ENCODE measurements around the gene ZNF608.
A peak's percentile ranks its signal among the peaks of the same experiment; 100 is the strongest.

ZNF608 gene

DNA sequence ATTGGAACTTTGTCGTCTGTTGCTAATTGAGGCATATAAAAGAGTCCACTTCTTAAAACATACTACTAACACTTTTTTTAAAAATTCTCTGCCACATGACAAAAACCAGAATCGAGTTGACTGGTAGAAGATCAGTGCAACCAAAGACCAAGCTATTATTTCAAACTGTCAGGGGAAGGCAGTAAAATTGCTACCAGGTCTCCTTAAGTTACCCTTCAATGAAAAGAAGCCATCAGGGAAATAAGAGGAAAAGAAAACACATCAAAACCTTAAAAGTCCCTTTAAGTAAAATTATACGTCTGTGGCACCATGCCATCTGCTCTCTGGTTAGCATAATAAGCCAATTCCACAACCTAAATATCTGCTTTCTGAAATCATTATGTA lies 9.6 kb downstream of the ZNF608 start:
- DNase-seq (ENCODE audit: low read depth): no peak

DNA sequence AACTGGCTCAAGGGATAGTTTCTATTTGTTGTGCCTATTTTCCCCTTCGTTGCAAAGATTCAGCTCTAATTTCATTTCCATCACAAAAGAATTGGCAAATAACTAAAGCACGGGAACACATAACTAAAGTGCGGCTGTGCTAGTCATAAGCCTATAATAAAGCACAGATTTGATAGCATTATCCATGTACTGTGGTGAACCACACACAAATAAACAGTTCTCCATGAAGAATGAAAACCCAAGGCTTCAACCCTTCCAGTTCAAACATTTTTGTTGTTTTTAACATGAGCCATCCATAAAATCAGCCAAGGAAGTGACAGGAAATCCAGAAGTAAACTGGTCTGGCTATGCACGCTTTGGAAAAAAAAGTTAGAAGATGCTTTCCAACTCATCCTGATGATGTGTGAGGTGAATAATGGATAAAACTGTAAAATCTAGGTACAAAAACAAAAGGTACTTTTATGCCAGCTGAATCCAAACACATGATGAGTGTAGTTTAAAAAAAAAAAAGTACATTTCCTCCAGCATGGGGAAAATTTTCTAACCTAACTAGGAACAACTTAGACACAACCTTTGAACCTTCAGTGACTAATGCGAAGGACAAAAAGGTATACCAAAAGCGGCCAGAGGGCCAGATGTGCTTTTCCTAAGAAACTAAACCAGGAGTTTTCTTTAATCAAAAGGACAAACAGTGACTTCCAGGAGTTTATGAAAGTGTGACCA lies 10.2 kb downstream of the ZNF608 start:
- DNase-seq (ENCODE audit: low read depth): peak; percentile 81

DNA sequence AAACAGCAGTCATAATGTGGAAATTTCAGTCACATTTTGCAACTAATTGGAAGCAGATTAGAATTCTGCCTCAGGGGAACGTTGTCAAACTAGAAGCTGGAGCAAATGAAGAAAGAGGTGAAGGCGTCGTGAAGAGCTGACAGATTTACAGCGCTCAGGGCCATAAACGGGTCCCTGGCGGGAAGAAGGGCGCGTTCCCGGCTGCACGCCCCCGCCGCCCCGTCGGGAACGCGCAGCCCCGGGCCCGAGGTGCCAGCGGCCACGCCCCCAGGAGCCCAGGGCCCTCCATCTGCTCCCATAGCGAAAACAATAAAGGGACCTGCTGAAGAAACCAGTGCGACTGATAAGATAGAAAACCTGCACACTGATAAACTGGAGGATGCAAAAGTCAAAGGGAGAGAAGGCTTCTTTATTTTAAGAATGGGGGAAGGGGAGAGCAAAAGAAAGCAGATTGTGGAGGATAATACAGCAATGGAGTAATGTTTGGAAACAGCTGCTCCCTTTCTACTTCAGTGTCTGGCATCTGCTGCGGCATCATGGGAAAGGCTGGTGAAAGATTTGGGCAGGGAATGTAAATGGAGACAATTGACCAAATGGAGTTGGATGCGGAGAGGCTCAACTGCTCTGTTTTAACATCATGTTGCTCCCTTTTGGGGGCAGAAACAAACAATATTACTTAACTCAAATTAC lies 11.1 kb downstream of the ZNF608 start:
- DNase-seq (ENCODE audit: low read depth): peak; percentile 70

DNA sequence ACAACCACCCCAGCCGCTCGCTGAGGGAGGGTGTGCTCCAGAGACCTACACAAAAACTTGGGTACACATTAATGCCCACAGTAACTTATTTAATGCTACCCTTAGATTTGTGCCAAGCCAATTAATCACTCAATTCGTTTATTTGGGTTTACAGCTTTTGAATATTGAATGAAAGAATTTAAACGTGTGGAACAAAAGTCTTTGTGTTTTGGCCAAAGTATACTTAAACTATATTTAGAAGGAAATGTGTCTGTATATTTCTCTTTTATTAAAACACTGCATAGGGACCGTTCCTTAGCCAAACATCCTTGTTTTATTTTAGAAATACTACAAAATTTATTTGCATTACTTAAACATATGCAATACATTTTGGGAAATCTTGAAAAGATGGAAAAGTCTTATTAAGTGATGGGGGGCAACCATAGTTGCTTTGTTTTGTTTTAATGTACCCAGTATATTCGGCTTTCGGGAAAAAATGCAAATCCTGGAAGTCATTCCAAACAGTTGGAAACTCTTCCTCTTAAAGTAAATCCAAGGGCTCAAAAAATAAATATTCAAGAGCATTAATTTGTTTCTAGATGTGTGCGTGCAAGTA lies 11.8 kb downstream of the ZNF608 start:
- no peak for DNase-seq (ENCODE audit: low read depth)

- no peak for DNase-seq (ENCODE audit: low read depth)
Measured at GRCh38 chr5:124733329-124733650, 13.1 kb downstream of the ZNF608 start.

GRCh38 chr5:124732428-124733328 lies 13.8 kb downstream of the ZNF608 start:
- DNase-seq (ENCODE audit: low read depth): no peak

DNA sequence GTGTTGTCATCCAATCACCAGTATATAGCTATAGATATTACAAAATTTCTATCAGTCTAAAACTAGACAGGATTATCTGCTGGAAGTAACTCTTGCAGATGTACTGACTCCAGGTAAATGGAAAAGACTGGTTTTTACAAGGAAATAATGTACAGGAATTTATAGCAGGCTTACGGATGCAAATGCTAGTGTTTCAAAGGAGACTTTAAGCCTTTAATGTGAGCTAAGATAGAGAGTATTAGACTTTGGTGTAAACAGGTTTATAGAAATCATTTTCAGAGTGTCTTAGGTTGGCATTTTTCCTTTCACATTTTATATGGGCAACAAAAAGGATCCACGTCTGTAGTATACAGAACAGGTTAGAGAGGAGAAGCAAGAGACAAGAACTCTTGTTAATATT lies 16.1 kb downstream of the ZNF608 start:
- DNase-seq (ENCODE audit: low read depth): no peak

GRCh38 chr5:124729720-124730359 lies 16.6 kb downstream of the ZNF608 start:
- no peak for DNase-seq (ENCODE audit: low read depth)

DNA sequence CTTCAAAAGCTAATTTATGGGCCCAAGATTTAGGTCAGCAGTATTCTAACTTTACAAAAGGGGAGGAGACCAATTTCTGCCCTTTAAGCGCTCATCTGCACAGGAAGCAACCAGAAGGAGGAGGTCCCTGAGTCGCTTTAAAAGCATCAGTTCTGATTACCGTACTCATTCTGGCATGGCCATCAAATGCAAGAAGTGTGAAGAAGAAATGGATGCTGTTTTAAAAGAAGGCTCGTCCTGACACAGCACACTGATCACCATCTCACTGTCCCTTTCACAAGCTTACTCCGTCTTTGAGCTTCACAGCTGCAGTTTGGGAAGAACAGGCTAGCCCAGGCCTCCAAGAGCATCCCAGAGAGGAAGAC lies 17.5 kb downstream of the ZNF608 start:
- DNase-seq (ENCODE audit: low read depth): no peak

DNA sequence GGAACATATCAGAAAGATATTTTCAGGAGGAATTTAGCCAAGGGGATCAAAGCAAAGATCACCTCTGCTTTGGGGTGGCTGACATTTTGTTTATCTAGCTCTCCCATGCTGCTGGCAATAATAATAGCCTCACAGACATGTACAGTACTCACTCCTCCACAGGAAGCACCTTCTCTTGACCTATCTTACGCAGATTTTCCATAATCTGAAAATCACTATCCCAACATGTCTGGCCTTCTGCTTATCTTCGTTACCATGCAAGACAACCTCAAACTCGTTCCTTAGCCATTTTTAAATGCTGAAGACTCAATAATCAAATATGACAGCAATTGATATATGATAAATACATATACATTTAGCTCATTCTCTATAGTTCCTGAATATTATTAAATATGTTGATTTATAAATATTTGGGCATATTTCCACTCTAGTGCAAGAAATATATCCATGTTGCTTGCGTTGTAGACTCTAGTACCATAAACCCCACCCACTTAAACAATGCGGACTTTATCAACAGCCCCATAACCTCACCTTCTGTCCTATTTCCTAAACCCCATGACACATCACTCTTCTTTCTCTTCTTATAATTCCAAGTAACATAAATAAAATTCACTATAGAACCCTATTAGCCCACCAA lies 18.0 kb downstream of the ZNF608 start:
- no peak for DNase-seq (ENCODE audit: low read depth)

DNA sequence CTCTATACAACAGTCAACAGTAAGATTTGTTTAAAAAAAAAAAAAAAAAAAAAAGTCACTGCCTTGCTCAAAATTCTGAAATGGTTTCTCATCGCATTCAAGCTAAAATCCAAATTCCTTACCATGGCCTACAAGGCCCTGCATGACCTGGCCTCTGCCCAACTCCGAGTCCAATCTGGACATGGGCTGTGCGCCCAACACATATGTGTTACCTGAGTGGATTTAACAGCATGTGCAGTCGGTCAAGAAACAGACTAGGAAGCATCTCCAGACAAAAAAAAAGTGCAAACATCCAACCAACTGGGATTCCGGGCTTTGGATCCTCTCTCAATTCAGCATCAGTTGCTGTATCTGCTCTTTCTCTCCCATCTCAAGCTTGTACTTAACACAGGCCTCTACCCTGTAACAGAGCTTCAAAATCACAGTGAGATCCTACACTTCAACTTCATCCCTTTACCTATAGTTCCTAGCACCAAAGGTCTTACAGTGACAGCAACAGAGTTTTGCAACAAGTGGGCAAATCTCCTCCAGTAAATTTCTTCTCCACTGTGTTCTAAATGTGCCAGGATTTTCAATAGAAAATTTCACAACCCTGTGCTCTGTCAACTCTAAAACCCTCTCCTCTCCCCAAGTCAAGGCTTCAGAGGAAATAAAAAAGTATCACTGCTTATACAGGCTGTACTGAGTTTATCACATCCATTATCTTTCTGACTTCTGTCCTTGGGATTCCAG lies 19.6 kb downstream of the ZNF608 start:
- DNase-seq (ENCODE audit: low read depth): no peak

GRCh38 chr5:124725622-124726258 lies 20.7 kb downstream of the ZNF608 start:
- DNase-seq (ENCODE audit: low read depth): no peak

DNA sequence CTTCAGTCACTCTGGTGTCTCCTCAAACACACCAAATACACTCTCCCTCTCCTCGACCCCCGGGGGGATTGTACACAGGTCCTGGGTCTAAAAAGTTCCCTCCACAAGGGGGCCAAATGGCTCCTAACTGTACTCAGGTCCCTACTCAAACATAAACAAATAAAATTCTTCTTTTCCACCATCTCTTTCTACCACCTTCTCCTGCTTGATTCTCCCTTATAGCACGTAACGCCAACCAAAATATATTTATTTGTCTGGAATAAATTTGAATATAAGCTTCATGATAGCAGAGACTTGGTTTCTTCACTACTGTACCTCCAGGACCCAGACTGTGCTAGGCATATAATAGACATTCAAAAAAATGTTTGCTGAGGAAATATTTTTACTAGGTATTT lies 21.4 kb downstream of the ZNF608 start:
- DNase-seq (ENCODE audit: low read depth): no peak

DNA sequence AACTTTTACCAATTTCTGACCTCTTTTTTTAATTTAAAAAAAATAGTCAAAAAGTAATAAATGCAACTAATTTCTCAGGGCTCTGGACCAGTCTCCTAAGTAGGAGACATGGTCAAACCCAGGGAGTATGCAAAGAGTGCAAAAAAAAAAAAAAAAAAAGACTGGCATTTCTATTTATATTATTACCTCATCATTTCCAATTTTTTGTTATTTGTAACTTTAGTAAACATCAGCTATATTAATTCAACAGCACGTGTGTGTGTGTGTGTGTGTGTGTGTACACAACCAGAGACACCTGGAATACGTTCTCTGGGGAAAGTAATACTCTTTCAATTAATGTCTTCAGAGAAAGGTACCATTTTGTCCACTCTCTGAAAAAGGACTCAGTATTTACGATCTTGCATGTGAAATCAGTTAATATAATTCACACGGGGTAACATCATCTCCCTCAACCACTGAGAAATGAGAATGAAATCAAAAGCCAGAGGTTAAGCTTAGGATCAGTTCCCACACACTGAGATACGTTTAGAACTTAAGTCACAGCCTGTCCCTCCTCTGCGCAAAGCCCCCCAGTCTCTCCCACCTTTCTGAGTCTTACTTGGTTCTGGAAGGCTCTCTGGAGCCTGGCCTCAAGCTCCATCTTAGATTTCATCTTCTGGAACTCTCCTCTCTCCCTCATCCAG lies 21.9 kb downstream of the ZNF608 start:
- DNase-seq (ENCODE audit: low read depth): no peak

DNA sequence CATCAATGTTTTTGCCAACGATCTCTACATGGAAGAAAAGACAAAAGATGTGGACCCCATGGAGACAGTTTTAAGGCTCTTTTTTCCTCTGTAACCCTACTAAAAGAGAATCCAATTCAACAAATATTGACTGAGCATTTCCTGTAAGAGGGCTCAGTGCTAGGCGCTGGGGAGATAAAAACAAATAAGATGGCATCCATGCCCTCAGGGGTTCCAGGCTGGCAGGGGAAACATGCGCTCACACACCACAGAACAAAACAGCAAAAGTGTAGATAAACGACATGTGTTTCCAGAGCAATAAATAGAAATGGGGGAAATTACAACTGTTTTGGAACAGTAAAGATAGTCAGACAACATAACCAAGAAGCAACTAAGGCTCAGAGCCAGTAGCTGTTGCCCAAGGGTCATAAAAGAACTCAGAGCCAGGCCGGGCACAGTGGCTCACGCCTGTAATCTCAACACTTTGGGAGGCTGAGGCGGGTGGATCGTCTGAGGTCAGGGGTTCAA lies 25.2 kb downstream of the ZNF608 start:
- DNase-seq (ENCODE audit: low read depth): no peak

DNA sequence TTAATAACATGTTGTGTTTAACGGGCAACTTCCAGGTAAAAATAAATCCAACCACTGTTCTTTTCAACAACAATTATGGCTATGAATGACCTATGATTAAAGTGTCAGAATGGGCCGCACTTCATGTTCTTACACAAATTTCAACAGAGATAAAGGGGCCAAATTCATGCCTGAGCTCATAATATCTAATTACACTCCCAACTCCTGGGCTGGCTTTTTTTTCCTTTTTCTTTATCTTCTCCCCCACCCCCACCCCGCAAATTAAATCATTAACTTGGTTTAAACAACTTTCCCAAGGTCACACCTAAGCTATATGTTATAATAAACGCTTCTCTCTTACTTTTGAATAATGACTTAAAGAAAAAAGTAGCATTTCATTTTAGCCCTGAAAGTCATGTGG lies 25.8 kb downstream of the ZNF608 start:
- DNase-seq (ENCODE audit: low read depth): no peak

DNA sequence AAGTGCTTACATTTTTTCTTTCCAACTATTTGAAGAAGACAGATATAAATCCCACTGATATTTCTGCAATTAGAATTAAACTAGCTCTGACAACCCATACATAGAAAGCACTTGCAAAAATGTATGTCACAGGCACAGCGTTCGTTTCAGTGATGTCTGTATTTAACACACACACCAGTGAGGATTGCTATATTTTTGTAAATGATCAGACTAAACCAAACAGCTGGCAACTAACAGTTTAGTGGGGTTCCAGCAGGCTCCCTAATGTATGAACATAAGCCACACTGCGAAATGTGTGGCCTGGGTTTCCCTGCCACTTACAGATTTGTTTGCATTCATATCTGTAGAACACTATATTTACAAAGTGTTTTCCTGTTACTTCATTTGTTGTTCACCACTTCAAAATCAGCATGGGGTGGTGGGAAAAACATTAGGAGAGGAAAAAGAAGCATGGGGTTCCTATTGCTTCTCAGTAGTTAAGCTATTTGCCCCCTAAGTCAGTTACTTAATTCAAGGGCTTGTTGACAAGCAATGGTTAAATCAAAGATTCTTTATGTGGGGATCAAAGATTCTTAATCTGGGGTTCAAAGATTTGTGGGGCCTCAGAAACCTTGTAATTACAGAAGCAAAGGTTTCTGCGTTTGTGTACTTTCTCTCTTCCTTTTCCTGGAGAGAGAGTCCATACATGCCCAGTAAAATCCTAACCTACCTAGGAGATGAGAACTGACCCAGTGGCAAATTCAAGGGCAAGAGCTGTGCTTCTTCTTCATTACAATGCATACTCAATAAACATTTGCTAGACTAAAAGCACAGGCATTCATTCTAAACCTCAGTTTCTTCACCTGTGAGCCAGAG lies 27.1 kb downstream of the ZNF608 start:
- DNase-seq (ENCODE audit: low read depth): no peak

DNA sequence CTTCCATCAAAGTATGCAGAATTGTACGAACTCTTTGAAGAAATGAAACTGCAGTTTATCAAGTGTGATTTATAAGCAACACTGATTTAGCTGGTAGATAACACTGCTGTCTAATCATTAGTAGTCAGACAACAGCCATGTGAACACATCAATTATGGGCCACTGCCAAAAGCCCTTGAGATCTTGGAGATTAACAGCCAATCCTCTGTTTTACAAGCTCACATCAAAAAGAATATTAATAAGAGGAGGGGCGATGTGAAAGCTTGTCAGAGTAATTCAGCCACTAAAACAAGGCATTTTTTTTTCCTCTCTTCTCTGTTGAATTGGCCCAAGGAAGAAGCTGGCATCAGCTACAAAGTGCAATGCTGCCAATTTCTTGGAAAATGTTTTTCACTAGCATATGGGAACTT lies 28.1 kb downstream of the ZNF608 start:
- no peak for DNase-seq (ENCODE audit: low read depth)

DNA sequence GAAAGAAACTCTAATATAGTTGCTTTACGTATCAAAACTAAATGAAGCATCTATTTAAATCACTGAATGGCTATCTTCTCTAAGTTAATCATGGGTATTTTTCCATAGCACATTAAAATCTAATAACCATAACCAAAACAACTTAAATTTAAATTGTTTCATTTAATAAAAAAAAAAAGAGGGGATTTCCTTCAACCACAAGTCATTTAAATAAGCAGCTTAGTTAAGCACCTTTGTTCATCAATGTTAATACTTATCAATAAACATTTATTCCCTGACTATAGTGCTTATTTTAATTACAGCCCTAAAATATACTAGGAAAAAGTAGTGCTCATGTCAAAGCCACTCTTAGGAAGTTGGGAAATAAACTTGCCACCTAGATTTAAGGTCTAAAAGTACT lies 30.3 kb downstream of the ZNF608 start:
- DNase-seq (ENCODE audit: low read depth): no peak

Data from GM04503 (cell line).